IMR-90 (cell line): ENCODE results near the gene MKKS.

ENCODE experiments used
- BHLHE40 ChIP-seq: fragments of 150-350 bp; IDR thresholded peaks from 2 replicates; pipeline ENCODE4 v1.6.1; 2016; ENCODE audit warnings: mild to moderate bottlenecking, low read depth, low read length
- CTCF ChIP-seq: conservative IDR thresholded peaks from 2 replicates; pipeline ENCODE4 v1.5.1; 2012; ENCODE audit warnings: mild to moderate bottlenecking, low read depth, low read length, improper control_type of control experiment
- MAFK ChIP-seq: IDR thresholded peaks from 2 replicates; pipeline ENCODE4 v1.6.1; 2012; ENCODE audit warnings: low read depth, low read length, improper control_type of control experiment
- POLR2A ChIP-seq: IDR thresholded peaks from 2 replicates; pipeline ENCODE4 v1.6.1; 2012; ENCODE audit warnings: mild to moderate bottlenecking, low read depth, low read length
- USF2 ChIP-seq: fragments of 150-350 bp; IDR thresholded peaks from 2 replicates; pipeline ENCODE4 v1.6.1; 2017; ENCODE audit warnings: mild to moderate bottlenecking, antibody characterized with exemption, low read length, low read depth

- no peak for TF ChIP-seq CTCF
- no peak for TF ChIP-seq USF2
- no peak for TF ChIP-seq POLR2A
- no peak for TF ChIP-seq BHLHE40
- no peak for TF ChIP-seq MAFK
Measured at GRCh38 chr20:10374036-10374435, 60.0 kb downstream of the MKKS start.
